Activated CD4-positive, alpha-beta T cell treated with anti-CD3 and anti-CD28 coated beads for 36 hours (primary cell): ENCODE measurements around the gene DNMT3B. TPM values are rescaled to one million over a fixed set of nuclear protein-coding genes. Genes with fewer than 3 reads are reported as not detected.
"Not testable (repeated sequence)": the region's sequence is repeated elsewhere in the genome, so short reads cannot be mapped to it uniquely, and the experiment has no call there.

Source experiments
- ATAC-seq: fragments of 200-7000 bp; cut with Tn5 transposase; one replicate; pipeline ENCODE4 v1.10.0; 2021; ENCODE audit warnings: mild to moderate bottlenecking, moderate library complexity
- CTCF ChIA-PET: fragments of 350-600 bp; sonication (Branson Sonifier 250); formaldehyde crosslinking; loops from one replicate; lab custom pipeline; 2021; ENCODE audit warnings: antibody characterized with exemption; lab: Charles Lee
- POLR2A ChIA-PET: fragments of 350-600 bp; sonication (Branson Sonifier 250); formaldehyde crosslinking; loops from one replicate; lab custom pipeline; 2021; ENCODE audit warnings: antibody characterized with exemption, inconsistent platforms; lab: Charles Lee
- DNase-seq: peaks from one replicate; pipeline ENCODE4 v3.0.0-alpha.2; 2020
- H3K27ac Mint-ChIP-seq: one replicate; pipeline ENCODE4 v1.8.0; 2021; ENCODE audit warnings: mixed read lengths
- H3K27me3 Mint-ChIP-seq: one replicate; pipeline ENCODE4 v1.8.0; 2021; ENCODE audit warnings: mixed read lengths
- H3K36me3 Mint-ChIP-seq: one replicate; pipeline ENCODE4 v1.8.0; 2021; ENCODE audit warnings: low read depth, mixed read lengths
- H3K4me1 Mint-ChIP-seq: one replicate; pipeline ENCODE4 v1.8.0; 2021; ENCODE audit warnings: mixed read lengths
- H3K4me3 Mint-ChIP-seq: one replicate; pipeline ENCODE4 v1.8.0; 2021; ENCODE audit warnings: mild to moderate bottlenecking, moderate library complexity, mixed read lengths
- H3K9me3 Mint-ChIP-seq: one replicate; pipeline ENCODE4 v1.8.0; 2021; ENCODE audit warnings: low read depth, mixed read lengths
- intact Hi-C, 2 experiments: fragments of 100-400 bp; cut with DNase I in 1 of 2; cut with micrococcal nuclease in 1 of 2; formaldehyde crosslinking; loops; one replicate each; pipeline versions ENCODE4 v1.14.2 to v1.15.1; 2022 to 2024; cut with DNase I, micrococcal nuclease
- total RNA-seq, 2 experiments: library from RNA; stranded (reverse); gene quantifications; one replicate each; pipeline ENCODE4 v1.2.3, GENCODE V29; 2021

DNMT3B gene
- total RNA-seq, result 1 to 10 TPM; 1.4 to 1.6 TPM

- ATAC-seq, result peak; percentile 74
- Mint-ChIP-seq H3K9me3 (no peaks in the 10 kb centered on the region), H3K4me3 (peak within 1 kb of the TSS; percentile 74), H3K27ac (peak within 1 kb of the TSS; percentile 22), H3K27me3 (peaks cover 7% of the 10 kb centered on the region), H3K36me3 (no peaks in the 10 kb centered on the region), H3K4me1 (peaks cover 10% of the 10 kb centered on the region)
- DNase-seq, result peak; percentile 81
- intact Hi-C loops, result loop anchor here in 1 of 2 experiments (1.0 to 5.0 kb wide), 3 partner anchors 19 to 90 kb away; partner anchors contain the start of genes C20orf203 and COMMD7
- CTCF ChIA-PET, result interaction anchor here (0.6 to 3.6 kb wide), 5 partner anchors 16 to 240 kb away, joined by 3 to 25 read pairs (median 4); partner anchors contain the start of gene COMMD7
- POLR2A ChIA-PET, result no interaction called here
Observed at GRCh38 chr20:32761831-32762753, at the start of gene DNMT3B. DNMT3B (plus strand) TSS chr20:32762385; CDS start chr20:32780324, 17,939 bp downstream.

GRCh38 chr20:32718749-32719348, 43.3 kb upstream of the DNMT3B start:
- DNase-seq (no peak), ATAC-seq (no peak)
- Mint-ChIP-seq H3K4me1 (no peaks in the 10 kb centered on the region), H3K36me3 (peaks cover 14% of the 10 kb centered on the region), H3K27me3 (no peaks in the 10 kb centered on the region), H3K4me3 (no peak overlapping the region), H3K9me3 (no peaks in the 10 kb centered on the region), H3K27ac (no peak overlapping the region)
- CTCF ChIA-PET, result interaction anchor here (0.6 to 1.5 kb wide), 3 partner anchors 22 to 1192 kb away, joined by 3 to 4 read pairs (median 3); no protein-coding TSS in a partner anchor
- POLR2A ChIA-PET, result no interaction called here
- intact Hi-C loops, result no loop called here

GRCh38 chr20:32727683-32728082, 34.5 kb upstream of the DNMT3B start:
- no peak for DNase-seq
- POLR2A ChIA-PET, result no interaction called here
- intact Hi-C loops, result no loop called here
- Mint-ChIP-seq H3K4me3 (no peak overlapping the region), H3K4me1 (peaks cover 14% of the 10 kb centered on the region), H3K27ac (no peak overlapping the region), H3K9me3 (no peaks in the 10 kb centered on the region), H3K36me3 (peaks cover 6% of the 10 kb centered on the region), H3K27me3 (no peaks in the 10 kb centered on the region)
- CTCF ChIA-PET, result interaction anchor here (0.9 kb wide), 1 partner anchor 52 kb away, joined by 3 read pairs; no protein-coding TSS in a partner anchor
- ATAC-seq, result no peak

- H3K27ac Mint-ChIP-seq, ATAC-seq, POLR2A ChIA-PET, H3K27me3 Mint-ChIP-seq, H3K4me3 Mint-ChIP-seq, H3K9me3 Mint-ChIP-seq, intact Hi-C loops, DNase-seq, H3K36me3 Mint-ChIP-seq, CTCF ChIA-PET: not testable (repeated sequence)
- H3K4me1 Mint-ChIP-seq, result peaks cover 14% of the 10 kb centered on the region
Observed at GRCh38 chr20:32728435-32728834, 33.8 kb upstream of the DNMT3B start.

GRCh38 chr20:32729334-32729733, 32.9 kb upstream of the DNMT3B start:
- H3K9me3 Mint-ChIP-seq, intact Hi-C loops, DNase-seq, H3K36me3 Mint-ChIP-seq, H3K4me3 Mint-ChIP-seq, CTCF ChIA-PET, ATAC-seq, H3K27ac Mint-ChIP-seq, POLR2A ChIA-PET, H3K27me3 Mint-ChIP-seq: not testable (repeated sequence)
- peaks cover 14% of the 10 kb centered on the region for H3K4me1 Mint-ChIP-seq

GRCh38 chr20:32731882-32732266, 30.3 kb upstream of the DNMT3B start:
- DNase-seq (peak; percentile 41), ATAC-seq (peak; percentile 60)
- CTCF ChIA-PET, result interaction anchor here (0.7 to 2.1 kb wide), 3 partner anchors 10 to 58 kb away, joined by 3 to 10 read pairs (median 5); no protein-coding TSS in a partner anchor

GRCh38 chr20:32737371-32738223, 24.6 kb upstream of the DNMT3B start:
- CTCF ChIA-PET, result interaction anchor here (0.6 to 2.8 kb wide), 5 partner anchors 36 to 518 kb away, joined by 3 to 13 read pairs (median 4); no protein-coding TSS in a partner anchor
- Mint-ChIP-seq H3K36me3 (peaks cover 3% of the 10 kb centered on the region), H3K27me3 (no peaks in the 10 kb centered on the region), H3K27ac (peak overlapping the region; percentile 76), H3K4me3 (no peak overlapping the region), H3K9me3 (no peaks in the 10 kb centered on the region), H3K4me1 (peaks cover 39% of the 10 kb centered on the region)
- DNase-seq (peak; percentile 59), ATAC-seq (peak; percentile 90)
- POLR2A ChIA-PET, result interaction anchor here (0.5 to 0.6 kb wide), 2 partner anchors 74 to 953 kb away, joined by 3 to 4 read pairs; no protein-coding TSS in a partner anchor
- intact Hi-C loops, result loop anchor here in 1 of 2 experiments (5.0 kb wide), 1 partner anchor 35 kb away; no protein-coding TSS in a partner anchor

More at GRCh38 chr20:32731882-32732266, 30.3 kb upstream of the DNMT3B start:
- intact Hi-C loops, result no loop called here
- Mint-ChIP-seq H3K27me3 (no peaks in the 10 kb centered on the region), H3K36me3 (peaks cover 3% of the 10 kb centered on the region), H3K27ac (no peak overlapping the region), H3K4me3 (no peak overlapping the region), H3K9me3 (no peaks in the 10 kb centered on the region), H3K4me1 (peaks cover 27% of the 10 kb centered on the region)
- POLR2A ChIA-PET, result no interaction called here

- Mint-ChIP-seq H3K36me3 (peaks cover under 1% of the 10 kb centered on the region), H3K9me3 (no peaks in the 10 kb centered on the region), H3K4me1 (peaks cover 49% of the 10 kb centered on the region), H3K27ac (no peak overlapping the region), H3K4me3 (no peak overlapping the region), H3K27me3 (no peaks in the 10 kb centered on the region)
- POLR2A ChIA-PET, result no interaction called here
- ATAC-seq (no peak), DNase-seq (no peak)
- intact Hi-C loops, result loop anchor here in 1 of 2 experiments (5.0 kb wide), 3 partner anchors 159 to 226 kb away; no protein-coding TSS in a partner anchor
- CTCF ChIA-PET, result interaction anchor here (0.9 to 1.0 kb wide), 2 partner anchors 9 to 32 kb away, joined by 3 read pairs; no protein-coding TSS in a partner anchor
Observed at GRCh38 chr20:32741151-32741550, 21.0 kb upstream of the DNMT3B start.

GRCh38 chr20:32742322-32743236, 19.6 kb upstream of the DNMT3B start:
- Mint-ChIP-seq H3K27me3 (no peaks in the 10 kb centered on the region), H3K36me3 (no peaks in the 10 kb centered on the region), H3K27ac (peak overlapping the region; percentile 96), H3K4me3 (peak overlapping the region; percentile 93), H3K4me1 (peaks cover 38% of the 10 kb centered on the region), H3K9me3 (no peaks in the 10 kb centered on the region)
- ChIA-PET POLR2A (interaction anchor here (0.5 to 0.9 kb wide), 3 partner anchors 18 to 811 kb away, joined by 3 read pairs; no protein-coding TSS in a partner anchor), CTCF (interaction anchor here (0.5 to 2.5 kb wide), 9 partner anchors 10 to 327 kb away, joined by 3 to 20 read pairs (median 3); no protein-coding TSS in a partner anchor)
- ATAC-seq (peak; percentile 20), DNase-seq (peak; percentile 46)
- intact Hi-C loops, result loop anchor here in 1 of 2 experiments (1.0 to 5.0 kb wide), 5 partner anchors 20 to 225 kb away; partner anchors contain the start of gene DNMT3B
